NCI-H2107 treated with DMSO at 0.1 percent for 48 hours (cell line): Measurements from ENCODE around the gene RSRC1.
"Not testable (repeated sequence)": the region's sequence is repeated elsewhere in the genome, so short reads cannot be mapped to it uniquely, and the experiment has no call there.

Experiments used
- DNase-seq: peaks from one replicate; lab custom pipeline; 2025; ENCODE audit not compliant: unreplicated experiment; lab: John Stamatoyannopoulos, UW

The RSRC1 gene

GRCh38 chr3:158220575-158220974 lies 110.7 kb downstream of the RSRC1 start:
- DNase-seq = no peak

- DNase-seq = no peak
Observed at GRCh38 chr3:158221426-158221825, 111.5 kb downstream of the RSRC1 start.

DNA sequence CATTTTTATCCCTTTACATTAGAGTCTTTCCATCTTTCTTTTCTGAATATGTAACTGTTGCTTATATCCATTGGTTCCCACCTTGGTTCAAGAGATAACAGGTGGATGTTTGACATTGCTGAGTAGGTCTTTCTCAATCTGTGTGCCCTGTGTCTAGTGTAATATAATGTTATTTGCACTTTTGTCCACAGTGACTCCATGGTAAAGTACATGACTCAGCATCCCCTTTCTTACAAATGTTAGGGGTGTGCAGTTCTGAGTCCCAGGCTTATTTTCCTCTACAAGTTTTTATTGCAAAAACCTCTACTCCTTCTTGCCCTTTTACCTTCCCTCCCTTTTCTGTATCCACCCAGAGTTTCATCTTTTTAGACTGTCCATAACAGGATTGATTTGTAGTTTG lies 116.5 kb downstream of the RSRC1 start:
- DNase-seq = no peak

GRCh38 chr3:158228942-158229341 lies 119.1 kb downstream of the RSRC1 start:
- not testable (repeated sequence) for DNase-seq

GRCh38 chr3:158233791-158234190 lies 123.9 kb downstream of the RSRC1 start:
- no peak for DNase-seq

DNA sequence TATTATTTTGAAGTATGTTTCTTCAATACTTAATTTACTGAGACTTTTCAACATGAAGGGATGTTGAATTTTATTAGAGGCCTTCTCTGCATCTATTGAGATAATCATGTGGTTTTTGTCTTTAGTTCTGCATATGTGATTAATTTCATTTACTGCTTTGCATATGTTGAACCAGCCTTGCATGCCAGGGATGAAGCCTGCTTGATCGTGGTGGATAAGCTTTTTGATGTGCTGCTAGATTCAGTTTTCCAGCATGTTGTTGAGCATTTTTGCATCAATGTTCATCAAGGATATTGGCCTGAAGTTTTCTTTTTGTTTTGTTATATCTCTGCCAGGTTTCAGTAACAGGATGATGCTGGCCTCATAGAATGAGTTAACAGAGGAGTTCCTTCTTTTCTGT lies 134.4 kb downstream of the RSRC1 start:
- no peak for DNase-seq

DNA sequence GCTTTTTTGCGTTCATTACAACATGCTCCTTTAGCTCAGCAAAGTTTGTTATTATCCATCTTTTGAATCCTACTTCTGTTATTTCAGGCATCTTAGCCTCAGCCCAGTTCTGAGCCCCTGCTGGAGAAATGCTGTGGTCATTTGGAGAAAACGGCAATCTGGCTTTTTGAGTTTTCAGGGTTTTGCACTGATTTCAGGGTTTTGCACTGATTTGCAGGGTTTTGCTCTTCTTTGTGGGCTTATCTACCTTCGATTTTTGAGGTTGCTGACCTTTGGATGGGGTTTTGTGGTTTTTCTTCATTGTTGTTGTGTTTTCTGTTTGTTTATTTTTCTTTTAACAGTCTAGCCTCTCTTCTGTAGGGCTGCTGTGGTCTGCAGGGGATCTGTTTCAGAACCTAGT lies 137.4 kb downstream of the RSRC1 start:
- no peak for DNase-seq

GRCh38 chr3:158248261-158248660 lies 138.4 kb downstream of the RSRC1 start:
- DNase-seq = no peak

DNA sequence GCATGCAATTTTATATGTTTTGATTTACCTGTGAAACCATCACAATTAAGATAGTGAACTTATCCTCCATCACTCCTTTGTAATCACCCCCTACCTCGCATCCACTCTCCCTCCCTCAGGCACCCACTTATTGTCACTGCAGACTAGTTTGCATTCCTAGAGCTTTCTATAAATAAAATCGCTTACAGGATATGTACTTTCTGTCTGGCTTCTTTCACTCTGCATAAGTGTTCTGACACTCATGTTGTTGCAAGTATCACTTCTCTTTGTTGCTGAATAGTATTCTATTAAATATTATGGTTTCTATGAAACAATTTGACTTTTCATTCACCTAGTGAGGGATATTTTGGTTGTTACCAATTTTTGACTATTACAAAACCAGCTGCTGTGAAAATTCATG lies 139.3 kb downstream of the RSRC1 start:
- DNase-seq = no peak

- no peak for DNase-seq
Observed at GRCh38 chr3:158258619-158259018, 148.7 kb downstream of the RSRC1 start.

DNA sequence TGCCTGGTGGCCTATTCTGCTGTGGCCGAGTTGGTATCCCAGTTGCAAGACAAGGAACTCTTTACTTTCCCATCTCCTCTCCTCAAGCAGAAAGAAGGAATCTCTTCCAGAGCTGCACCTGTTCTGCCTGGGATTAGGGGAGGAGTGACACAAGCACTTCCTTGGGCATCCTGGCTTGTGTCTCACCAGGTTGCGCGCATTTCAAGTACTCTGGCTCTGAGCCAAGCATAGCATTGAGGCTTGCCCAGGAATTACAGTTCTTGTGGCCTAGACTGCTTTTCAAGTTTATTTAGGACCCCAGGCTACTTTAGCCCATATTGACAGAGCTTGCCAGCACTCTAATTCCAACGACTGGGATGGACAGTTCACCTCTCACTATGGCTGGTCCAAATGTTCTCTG lies 150.5 kb downstream of the RSRC1 start:
- peak; percentile 35 for DNase-seq

DNA sequence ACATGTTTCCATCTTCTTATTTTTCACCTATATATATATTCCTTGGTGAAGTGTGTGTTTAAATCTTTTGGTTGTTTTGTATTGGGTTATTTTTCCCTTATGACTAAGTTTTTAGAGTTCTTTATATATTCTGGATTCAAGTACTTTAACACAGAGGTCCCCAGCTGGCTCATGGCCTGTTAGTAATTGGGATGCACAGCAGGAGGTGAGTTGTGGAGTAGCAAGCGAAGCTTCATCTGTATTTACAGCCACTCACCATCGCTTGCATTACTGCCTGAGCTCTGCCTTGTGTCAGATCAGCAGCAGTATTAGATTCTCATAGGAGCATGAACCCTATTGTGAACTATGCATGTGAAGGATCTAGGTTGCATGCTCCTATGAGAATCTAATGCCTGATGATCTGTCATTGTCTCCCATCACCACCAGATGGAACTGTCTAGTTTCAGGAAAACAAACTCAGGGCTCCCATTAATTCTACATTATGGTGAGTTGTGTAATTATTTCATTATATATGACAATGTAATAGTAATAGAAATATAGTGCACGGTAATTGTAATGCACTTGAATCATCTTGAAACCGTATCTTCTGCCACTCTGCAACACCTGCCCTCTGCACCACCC lies 151.6 kb downstream of the RSRC1 start:
- no peak for DNase-seq

GRCh38 chr3:158264894-158265293 lies 155.0 kb downstream of the RSRC1 start:
- no peak for DNase-seq

DNA sequence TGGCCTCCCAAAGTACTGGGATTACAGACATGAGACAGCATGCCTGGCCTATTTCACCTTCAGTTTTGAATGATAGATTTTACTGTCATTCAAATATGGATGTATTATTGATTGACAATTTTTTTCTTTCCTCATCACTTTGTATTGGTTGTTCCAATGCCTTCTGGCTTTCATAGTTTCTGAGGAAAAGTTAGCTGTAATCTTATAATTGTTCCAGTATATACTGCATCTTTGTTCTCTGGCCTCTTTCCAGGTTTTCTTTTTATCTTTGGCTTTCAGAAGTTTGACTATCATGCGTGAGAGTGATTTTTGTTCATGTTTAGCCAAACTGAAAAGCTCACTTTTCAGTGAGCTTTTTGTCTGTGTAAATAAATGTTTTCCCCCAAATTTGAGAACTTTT lies 157.1 kb downstream of the RSRC1 start:
- no peak for DNase-seq

- DNase-seq = no peak
Observed at GRCh38 chr3:158269942-158270341, 160.1 kb downstream of the RSRC1 start.

DNA sequence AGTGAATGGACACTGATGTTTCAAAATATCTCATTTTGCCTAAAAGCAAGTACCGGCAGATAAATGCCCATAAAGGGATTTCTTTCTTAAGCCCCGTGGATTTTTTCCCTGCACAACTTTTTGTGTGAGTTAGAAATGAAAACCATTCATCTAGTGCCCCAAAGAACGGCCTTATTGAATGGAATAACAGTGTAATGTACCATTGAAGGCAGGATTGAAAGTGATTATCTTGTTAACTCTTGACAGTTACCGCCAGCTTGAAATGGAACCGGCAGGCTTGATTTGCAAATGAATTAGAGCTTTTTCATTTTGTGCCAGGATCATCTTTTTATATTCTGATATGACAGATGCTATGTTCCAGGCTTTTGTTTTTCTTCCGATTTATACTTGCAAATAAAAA lies 162.2 kb downstream of the RSRC1 start:
- no peak for DNase-seq

DNA sequence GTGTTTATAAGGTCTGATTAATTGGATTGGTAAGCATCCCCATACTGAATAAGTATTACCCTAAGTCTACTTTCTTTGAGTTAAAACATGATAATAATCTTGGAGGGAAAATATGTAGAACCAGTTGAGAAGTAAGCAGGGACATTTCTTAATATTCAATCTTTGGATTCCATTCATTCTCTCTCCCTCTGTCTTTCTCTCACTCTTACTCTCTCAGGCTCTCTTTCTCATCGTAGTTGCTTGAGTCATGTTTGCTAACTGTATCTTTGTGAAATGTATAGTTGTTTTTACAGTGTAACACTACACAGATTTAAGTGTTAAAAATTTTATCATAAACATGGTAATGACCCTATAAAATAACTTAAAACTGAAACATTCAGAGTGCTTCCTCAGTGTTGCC lies 163.8 kb downstream of the RSRC1 start:
- no peak for DNase-seq

DNA sequence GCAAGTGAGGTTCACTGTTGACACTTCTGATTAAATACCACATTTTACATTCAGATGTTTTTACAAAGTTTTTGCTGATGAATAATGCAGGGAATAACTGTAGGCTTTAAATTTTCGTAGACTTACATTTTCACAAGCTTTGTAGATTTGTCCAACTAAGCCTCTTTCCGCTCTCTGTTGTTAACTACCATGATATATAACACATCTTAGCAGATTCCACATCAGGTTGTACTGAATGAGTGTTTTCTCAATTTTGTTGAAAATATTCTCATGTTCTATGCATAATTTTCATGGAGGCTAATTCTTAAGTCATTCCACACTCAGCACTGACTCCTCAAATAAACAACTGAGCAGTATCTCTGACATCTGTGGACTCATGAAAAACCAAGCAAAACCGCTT lies 168.3 kb downstream of the RSRC1 start:
- no peak for DNase-seq

- DNase-seq = no peak
Observed at GRCh38 chr3:158279609-158280008, 169.7 kb downstream of the RSRC1 start.

GRCh38 chr3:158295771-158296170 lies 185.9 kb downstream of the RSRC1 start:
- DNase-seq = no peak

DNA sequence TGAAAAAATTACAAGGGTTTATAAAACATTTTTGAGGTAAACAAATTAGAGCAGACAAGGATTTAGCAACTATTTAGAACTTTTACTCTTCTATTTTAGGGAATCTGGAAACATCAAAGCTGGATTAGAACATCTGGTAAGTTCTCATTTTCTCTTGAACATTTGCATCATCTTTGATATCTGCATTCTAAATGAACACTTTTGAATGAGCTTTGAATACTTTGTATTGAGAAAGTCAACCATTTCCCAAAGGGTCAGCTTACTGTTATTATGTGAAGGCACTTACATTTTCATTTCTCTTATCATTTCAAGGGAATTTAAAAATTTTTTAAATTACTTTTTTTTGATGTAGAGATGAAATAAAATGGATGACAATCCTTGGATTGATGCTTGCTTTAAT lies 188.1 kb downstream of the RSRC1 start:
- DNase-seq = no peak

- no peak for DNase-seq
Observed at GRCh38 chr3:158308236-158308928, 198.5 kb downstream of the RSRC1 start.

DNA sequence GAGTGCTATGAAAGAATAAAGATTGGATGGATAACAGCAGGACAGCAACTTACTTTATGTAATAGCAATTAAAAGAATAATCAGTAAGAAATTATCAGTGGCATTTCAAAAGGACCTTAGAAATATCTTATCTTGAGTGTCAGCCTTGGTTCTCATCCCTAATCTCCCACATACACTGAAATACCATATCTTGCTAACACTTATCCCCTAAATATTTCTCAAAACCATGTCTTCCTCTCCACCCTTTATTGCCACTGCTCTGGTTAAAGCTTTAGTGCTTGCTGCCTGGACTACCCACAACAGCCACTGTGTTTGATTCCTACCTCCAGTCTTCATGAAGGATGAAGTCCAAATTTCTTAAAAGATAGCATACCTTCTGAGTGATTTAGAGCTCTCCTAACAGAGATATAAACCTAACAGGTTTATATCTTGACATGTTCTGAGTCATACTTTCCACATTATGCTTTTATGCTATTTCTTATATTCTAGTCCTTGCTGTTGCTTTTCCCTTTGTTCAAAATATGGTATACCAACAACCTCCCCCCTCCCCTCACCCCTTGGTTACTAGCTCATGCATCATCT lies 202.8 kb downstream of the RSRC1 start:
- DNase-seq = no peak
